Astrocyte (in vitro differentiated cells and primary cell): Measurements from ENCODE around the gene SLITRK3. TPM values are rescaled to one million over a fixed set of nuclear protein-coding genes. Genes with fewer than 3 reads are reported as not detected.

Experiments used
- DNase-seq: peaks from one replicate; pipeline ENCODE4 v3.0.0-alpha.2; 2010; ENCODE audit warnings: low read depth
- FAIRE-seq: peaks from 2 replicates; lab custom pipeline; 2011; peaks lifted over from hg19 to GRCh38; lab: Jason Lieb, UNC
- H2AFZ ChIP-seq: 2 replicates; pipeline ENCODE4 v1.6.0; 2012; ENCODE audit warnings: low read depth, low read length, inconsistent platforms
- H3K27ac ChIP-seq: 2 replicates; pipeline ENCODE4 v1.5.1; 2011; ENCODE audit warnings: low read depth, low read length, inconsistent platforms
- H3K27me3 ChIP-seq: 2 replicates; pipeline ENCODE4 v1.6.0; 2011; ENCODE audit warnings: low read length, inconsistent platforms; ENCODE audit not compliant: insufficient read depth
- H3K36me3 ChIP-seq: 2 replicates; pipeline ENCODE4 v1.5.1; 2011; ENCODE audit warnings: low read length, inconsistent platforms; ENCODE audit not compliant: insufficient read depth
- H3K4me1 ChIP-seq: 2 replicates; pipeline ENCODE4 v1.5.1; 2011; ENCODE audit warnings: low read length, inconsistent platforms; ENCODE audit not compliant: insufficient read depth
- H3K4me2 ChIP-seq: 2 replicates; pipeline ENCODE4 v1.6.0; 2012; ENCODE audit warnings: low read length, inconsistent platforms
- H3K4me3 ChIP-seq: 2 replicates; pipeline ENCODE4 v1.5.1; 2011; ENCODE audit warnings: low read depth, mild to moderate bottlenecking, low read length, inconsistent platforms; ENCODE audit not compliant: insufficient read depth
- H3K79me2 ChIP-seq: 2 replicates; pipeline ENCODE4 v1.6.0; 2012; ENCODE audit warnings: mild to moderate bottlenecking, low read length, inconsistent platforms; ENCODE audit not compliant: insufficient read depth
- H3K9ac ChIP-seq: 2 replicates; pipeline ENCODE4 v1.6.0; 2012; ENCODE audit warnings: mild to moderate bottlenecking, low read length, inconsistent platforms
- H3K9me3 ChIP-seq: 2 replicates; pipeline ENCODE4 v1.5.1; 2012; ENCODE audit warnings: low read depth, mild to moderate bottlenecking, low read length, inconsistent platforms; ENCODE audit not compliant: insufficient read depth
- H4K20me1 ChIP-seq: 2 replicates; pipeline ENCODE4 v1.6.0; 2012; ENCODE audit warnings: low read length, inconsistent platforms; ENCODE audit not compliant: insufficient read depth
- H3K27ac Mint-ChIP-seq: one replicate; pipeline ENCODE4 v1.8.0; 2021; ENCODE audit warnings: mild to moderate bottlenecking, mixed read lengths; ENCODE audit not compliant: unreplicated experiment
- H3K27me3 Mint-ChIP-seq: one replicate; pipeline ENCODE4 v1.8.0; 2021; ENCODE audit warnings: low read depth, mixed read lengths; ENCODE audit not compliant: unreplicated experiment
- H3K36me3 Mint-ChIP-seq: one replicate; pipeline ENCODE4 v1.8.0; 2021; ENCODE audit warnings: low read depth, mixed read lengths; ENCODE audit not compliant: unreplicated experiment
- H3K4me1 Mint-ChIP-seq: one replicate; pipeline ENCODE4 v1.8.0; 2021; ENCODE audit warnings: low read depth, mixed read lengths; ENCODE audit not compliant: unreplicated experiment
- H3K4me3 Mint-ChIP-seq: one replicate; pipeline ENCODE4 v1.8.0; 2021; ENCODE audit warnings: mild to moderate bottlenecking, moderate library complexity, mixed read lengths; ENCODE audit not compliant: unreplicated experiment
- H3K9me3 Mint-ChIP-seq: one replicate; pipeline ENCODE4 v1.8.0; 2021; ENCODE audit warnings: mild to moderate bottlenecking, mixed read lengths; ENCODE audit not compliant: unreplicated experiment
- EZH2 ChIP-seq: IDR thresholded peaks from 2 replicates; pipeline ENCODE4 v1.6.1; 2012; ENCODE audit warnings: mild to moderate bottlenecking, low read length, inconsistent platforms; ENCODE audit not compliant: insufficient read depth
- total RNA-seq: library from RNA; stranded (reverse); gene quantifications from 2 replicates; pipeline ENCODE4 v1.2.1, GENCODE V29; 2021
- TF ChIP-seq, protein P1 (sequence below): IDR thresholded peaks from 2 replicates; pipeline ENCODE4 v1.5.1; 2011; ENCODE audit warnings: low read depth, mild to moderate bottlenecking, inconsistent platforms, low read length, moderate library complexity; ENCODE audit not compliant: insufficient read depth

The SLITRK3 gene
- total RNA-seq, 1 donor from 2014 or later = 0.07 TPM

DNA sequence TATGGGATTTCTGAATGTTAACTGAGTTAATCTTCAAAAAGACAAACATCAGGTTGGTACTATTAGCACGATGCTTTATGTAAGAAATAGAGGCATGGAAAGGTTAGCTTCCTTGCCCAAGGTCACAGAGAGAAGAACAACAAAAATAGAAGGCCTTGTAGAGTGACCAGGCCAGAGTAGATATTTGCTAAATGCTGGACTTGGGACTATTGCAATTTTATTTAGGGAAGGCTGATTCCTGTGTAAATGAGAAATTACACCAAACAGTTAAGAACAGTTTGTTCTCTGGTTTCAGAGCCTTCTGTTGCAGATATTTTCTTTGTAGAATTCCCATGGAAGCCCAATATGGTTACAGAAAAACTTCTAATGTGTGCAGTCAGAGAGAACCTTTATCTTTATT, 16.4 kb upstream of the SLITRK3 start:
- Histone ChIP-seq H3K9me3 (no peaks in the 10 kb centered on the region), H2AFZ (no peak overlapping the region), H3K4me3 (no peak overlapping the region), H4K20me1 (no peaks in the 10 kb centered on the region), H3K4me1 (no peaks in the 10 kb centered on the region), H3K79me2 (no peaks in the 10 kb centered on the region), H3K27ac (no peak overlapping the region), H3K27me3 (no peaks in the 10 kb centered on the region), H3K9ac (no peak overlapping the region), H3K4me2 (no peak overlapping the region), H3K36me3 (no peaks in the 10 kb centered on the region)
- H3K27me3 Mint-ChIP-seq = no peaks in the 10 kb centered on the region
- no peak overlapping the region for H3K4me3 Mint-ChIP-seq
- H3K4me1 Mint-ChIP-seq = no peaks in the 10 kb centered on the region
- no peak overlapping the region for H3K27ac Mint-ChIP-seq
- no peak for TF ChIP-seq EZH2
- TF ChIP-seq, protein P1, sequence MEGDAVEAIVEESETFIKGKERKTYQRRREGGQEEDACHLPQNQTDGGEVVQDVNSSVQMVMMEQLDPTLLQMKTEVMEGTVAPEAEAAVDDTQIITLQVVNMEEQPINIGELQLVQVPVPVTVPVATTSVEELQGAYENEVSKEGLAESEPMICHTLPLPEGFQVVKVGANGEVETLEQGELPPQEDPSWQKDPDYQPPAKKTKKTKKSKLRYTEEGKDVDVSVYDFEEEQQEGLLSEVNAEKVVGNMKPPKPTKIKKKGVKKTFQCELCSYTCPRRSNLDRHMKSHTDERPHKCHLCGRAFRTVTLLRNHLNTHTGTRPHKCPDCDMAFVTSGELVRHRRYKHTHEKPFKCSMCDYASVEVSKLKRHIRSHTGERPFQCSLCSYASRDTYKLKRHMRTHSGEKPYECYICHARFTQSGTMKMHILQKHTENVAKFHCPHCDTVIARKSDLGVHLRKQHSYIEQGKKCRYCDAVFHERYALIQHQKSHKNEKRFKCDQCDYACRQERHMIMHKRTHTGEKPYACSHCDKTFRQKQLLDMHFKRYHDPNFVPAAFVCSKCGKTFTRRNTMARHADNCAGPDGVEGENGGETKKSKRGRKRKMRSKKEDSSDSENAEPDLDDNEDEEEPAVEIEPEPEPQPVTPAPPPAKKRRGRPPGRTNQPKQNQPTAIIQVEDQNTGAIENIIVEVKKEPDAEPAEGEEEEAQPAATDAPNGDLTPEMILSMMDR = no peak
- no peaks in the 10 kb centered on the region for H3K36me3 Mint-ChIP-seq
- no peaks in the 10 kb centered on the region for H3K9me3 Mint-ChIP-seq
- DNase-seq (no peak), FAIRE-seq (no peak)

DNA sequence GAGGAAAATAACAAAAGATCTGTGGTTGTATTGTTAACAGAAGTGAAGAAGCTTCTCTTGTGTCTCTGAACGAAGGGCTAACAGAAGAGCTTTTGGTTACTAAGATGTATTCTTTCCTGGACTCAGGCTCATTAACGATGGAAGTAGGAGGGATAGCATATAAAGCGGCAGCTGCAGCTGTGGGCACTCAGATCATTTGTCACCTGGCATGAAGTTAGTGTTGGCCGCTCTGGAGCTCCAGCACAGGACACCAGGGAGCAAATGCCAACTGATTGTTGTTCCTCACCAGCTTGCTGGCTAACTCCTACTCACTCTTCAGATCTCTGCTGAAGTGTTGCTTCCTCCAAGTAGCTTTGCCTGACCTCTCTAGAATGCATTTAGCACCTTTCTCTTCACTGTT, 15.5 kb upstream of the SLITRK3 start:
- no peak overlapping the region for H3K27ac Mint-ChIP-seq
- Histone ChIP-seq H3K4me1 (no peaks in the 10 kb centered on the region), H3K4me3 (no peak overlapping the region), H2AFZ (no peak overlapping the region), H3K79me2 (no peaks in the 10 kb centered on the region), H3K27ac (no peak overlapping the region), H4K20me1 (no peaks in the 10 kb centered on the region), H3K4me2 (no peak overlapping the region), H3K9me3 (no peaks in the 10 kb centered on the region), H3K36me3 (no peaks in the 10 kb centered on the region), H3K27me3 (no peaks in the 10 kb centered on the region), H3K9ac (no peak overlapping the region)
- H3K9me3 Mint-ChIP-seq = no peaks in the 10 kb centered on the region
- no peaks in the 10 kb centered on the region for H3K4me1 Mint-ChIP-seq
- no peaks in the 10 kb centered on the region for H3K27me3 Mint-ChIP-seq
- H3K36me3 Mint-ChIP-seq = no peaks in the 10 kb centered on the region
- no peak for FAIRE-seq
- TF ChIP-seq EZH2 = no peak
- TF ChIP-seq, protein P1 = no peak
- H3K4me3 Mint-ChIP-seq = no peak overlapping the region
- DNase-seq = no peak

DNA sequence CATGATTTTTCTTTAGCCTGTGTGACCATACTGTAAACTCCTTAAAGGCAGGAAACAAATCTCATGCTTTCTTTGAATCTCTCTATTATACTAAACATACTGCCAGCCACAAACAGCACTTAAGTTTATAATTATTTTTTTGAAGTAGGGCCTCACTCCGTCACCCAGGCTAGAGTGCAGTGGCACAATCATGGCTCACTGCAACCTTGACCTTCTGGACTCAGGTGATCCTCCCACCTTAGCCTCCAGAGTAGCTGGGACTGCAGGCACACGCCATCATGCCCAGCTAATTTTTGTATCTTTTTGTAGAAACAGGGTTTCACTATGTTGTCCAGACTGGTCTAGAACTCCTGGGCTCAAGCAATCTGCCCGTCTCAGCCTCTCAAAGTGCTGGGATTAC, 14.5 kb upstream of the SLITRK3 start:
- no peaks in the 10 kb centered on the region for H3K36me3 Mint-ChIP-seq
- no peaks in the 10 kb centered on the region for H3K27me3 Mint-ChIP-seq
- H3K4me2 ChIP-seq = no peak overlapping the region
- no peak overlapping the region for H3K9ac ChIP-seq
- H3K9me3 ChIP-seq = no peaks in the 10 kb centered on the region
- DNase-seq (no peak), FAIRE-seq (no peak)
- H3K4me3 Mint-ChIP-seq = no peak overlapping the region
- H3K4me3 ChIP-seq = no peak overlapping the region
- TF ChIP-seq, protein P1 = no peak
- TF ChIP-seq EZH2 = no peak
- no peak overlapping the region for H3K27ac ChIP-seq
- H3K27ac Mint-ChIP-seq = no peak overlapping the region
- no peaks in the 10 kb centered on the region for H3K4me1 Mint-ChIP-seq
- H2AFZ ChIP-seq = no peak overlapping the region
- H3K27me3 ChIP-seq = no peaks in the 10 kb centered on the region
- H4K20me1 ChIP-seq = no peaks in the 10 kb centered on the region
- no peaks in the 10 kb centered on the region for H3K4me1 ChIP-seq
- H3K9me3 Mint-ChIP-seq = no peaks in the 10 kb centered on the region
- H3K79me2 ChIP-seq = no peaks in the 10 kb centered on the region
- H3K36me3 ChIP-seq = no peaks in the 10 kb centered on the region
